Colonic mucosa (tissue), 4 donors: ENCODE measurements around the gene TNFRSF21. TPM values are rescaled to one million over a fixed set of nuclear protein-coding genes. Genes with fewer than 3 reads are reported as not detected.

Source experiments
- DNase-seq: peaks from one replicate; pipeline ENCODE4 v3.0.0-alpha.2; 2020
- H3K27ac ChIP-seq: fragments of 200-600 bp; one replicate; pipeline ENCODE4 v1.8.0; 2021
- H3K27me3 ChIP-seq: fragments of 200-600 bp; one replicate; pipeline ENCODE4 v1.8.0; 2021
- H3K36me3 ChIP-seq: fragments of 200-600 bp; one replicate; pipeline ENCODE4 v1.8.0; 2021
- H3K4me1 ChIP-seq: fragments of 200-600 bp; one replicate; pipeline ENCODE4 v1.8.0; 2021; ENCODE audit warnings: mild to moderate bottlenecking
- H3K4me3 ChIP-seq: fragments of 200-600 bp; one replicate; pipeline ENCODE4 v1.8.0; 2021
- H3K9ac ChIP-seq, 2 donors: one replicate each; pipeline ENCODE4 v1.7.0; 2013; ENCODE audit warnings: control low read depth in 2 of 2, low read depth in 2 of 2, low read length in 2 of 2
- H3K9me3 ChIP-seq: fragments of 200-600 bp; one replicate; pipeline ENCODE4 v1.8.0; 2021
- intact Hi-C: fragments of 100-400 bp; cut with DNase I; formaldehyde crosslinking; loops from one replicate; pipeline ENCODE4 v1.14.1; 2022
- total RNA-seq, 2 donors: library from RNA; stranded (reverse); fragmentation: NEBNext Ultra II Directional in 1 of 2; extraction: Animal tissue kit (Norgen Biotek cat#: 25700) in 1 of 2; gene quantifications; one replicate each; pipeline ENCODE4 v1.2.1, GENCODE V29; 2021
- TF ChIP-seq, protein P1 (sequence below): fragments of 200-600 bp; IDR thresholded peaks from one replicate; pipeline ENCODE4 v1.8.0; 2022; ENCODE audit warnings: antibody characterized with exemption, mild to moderate bottlenecking
- donor health status: healthy.
- donor health status: DM: no; HTN: no; CAD: no.
- donor health status: DM: no; HTN: no; CAD: no.

The TNFRSF21 gene
- total RNA-seq, 2 donors from 2014 or later, result 74.0 to 102 TPM

DNA sequence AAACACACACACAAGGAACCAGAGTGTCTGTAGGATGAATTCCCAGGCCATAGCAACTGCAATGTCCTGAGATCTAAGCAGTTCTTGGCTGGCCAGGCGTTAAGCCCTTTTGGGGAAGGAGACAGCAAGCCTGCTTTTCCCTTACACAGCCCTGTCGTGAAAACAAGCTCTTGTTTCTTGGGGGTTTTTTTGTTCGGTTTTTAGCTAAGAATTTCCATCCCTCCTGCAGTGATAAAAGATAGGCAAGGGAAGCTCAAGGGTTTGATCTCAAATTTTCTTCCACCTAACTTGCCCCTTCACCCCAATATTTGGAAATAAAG is 1.5 kb downstream of the TNFRSF21 start:
- H3K9me3 ChIP-seq, result no peaks in the 10 kb centered on the region
- H3K4me3 ChIP-seq, result peak overlapping the region; percentile 88
- peak overlapping the region; percentile 66 to 91 for H3K9ac ChIP-seq
- intact Hi-C loops, result loop anchor here (2.0 to 10.0 kb wide), 3 partner anchors 63 to 463 kb away; no protein-coding TSS in a partner anchor
- TF ChIP-seq, protein P1, sequence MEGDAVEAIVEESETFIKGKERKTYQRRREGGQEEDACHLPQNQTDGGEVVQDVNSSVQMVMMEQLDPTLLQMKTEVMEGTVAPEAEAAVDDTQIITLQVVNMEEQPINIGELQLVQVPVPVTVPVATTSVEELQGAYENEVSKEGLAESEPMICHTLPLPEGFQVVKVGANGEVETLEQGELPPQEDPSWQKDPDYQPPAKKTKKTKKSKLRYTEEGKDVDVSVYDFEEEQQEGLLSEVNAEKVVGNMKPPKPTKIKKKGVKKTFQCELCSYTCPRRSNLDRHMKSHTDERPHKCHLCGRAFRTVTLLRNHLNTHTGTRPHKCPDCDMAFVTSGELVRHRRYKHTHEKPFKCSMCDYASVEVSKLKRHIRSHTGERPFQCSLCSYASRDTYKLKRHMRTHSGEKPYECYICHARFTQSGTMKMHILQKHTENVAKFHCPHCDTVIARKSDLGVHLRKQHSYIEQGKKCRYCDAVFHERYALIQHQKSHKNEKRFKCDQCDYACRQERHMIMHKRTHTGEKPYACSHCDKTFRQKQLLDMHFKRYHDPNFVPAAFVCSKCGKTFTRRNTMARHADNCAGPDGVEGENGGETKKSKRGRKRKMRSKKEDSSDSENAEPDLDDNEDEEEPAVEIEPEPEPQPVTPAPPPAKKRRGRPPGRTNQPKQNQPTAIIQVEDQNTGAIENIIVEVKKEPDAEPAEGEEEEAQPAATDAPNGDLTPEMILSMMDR, result no peak
- no peak for DNase-seq
- no peaks in the 10 kb centered on the region for H3K36me3 ChIP-seq
- H3K27me3 ChIP-seq, result no peaks in the 10 kb centered on the region
- no peaks in the 10 kb centered on the region for H3K4me1 ChIP-seq
- H3K27ac ChIP-seq, result no peak overlapping the region

DNA sequence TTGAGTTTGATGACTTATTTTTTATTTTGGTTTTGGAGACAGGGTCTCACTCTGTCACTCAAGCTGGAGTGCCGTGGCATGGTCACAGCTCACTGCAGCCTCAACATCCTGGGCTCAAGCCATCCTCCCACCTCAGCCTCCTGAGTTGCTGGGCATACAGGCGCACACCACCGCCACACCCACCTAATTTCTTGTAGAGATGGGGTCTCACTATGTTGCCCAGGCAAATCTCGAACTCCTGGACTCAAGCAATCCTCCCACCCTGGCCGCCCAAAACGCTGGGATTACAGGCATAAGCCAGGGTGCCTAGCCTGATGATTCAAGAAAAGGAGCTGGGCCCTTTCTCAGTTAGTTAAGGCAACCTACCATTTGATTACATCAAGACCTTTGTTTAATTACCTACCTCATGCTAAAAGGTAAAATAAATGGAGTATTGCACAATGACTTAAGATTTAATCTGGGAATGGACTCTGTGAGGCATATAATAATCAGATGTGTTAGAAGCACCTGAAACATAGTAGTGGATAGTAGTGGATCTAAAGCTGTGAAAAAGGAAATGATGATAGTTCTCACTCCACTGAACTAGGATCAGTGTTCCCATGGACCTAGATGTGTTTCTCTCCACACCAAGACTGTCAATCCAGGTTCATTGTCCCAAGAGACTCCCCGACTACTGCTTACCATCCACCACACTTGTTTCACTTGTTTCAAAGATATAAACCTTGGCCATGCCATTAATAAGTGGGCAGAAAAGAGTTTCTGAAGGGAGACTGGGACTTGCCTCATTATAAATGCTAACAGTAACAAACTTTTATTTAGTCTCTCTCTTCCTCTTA is 2.1 kb downstream of the TNFRSF21 start:
- no peaks in the 10 kb centered on the region for H3K36me3 ChIP-seq
- H3K4me3 ChIP-seq, result peak overlapping the region; percentile 88
- no peak for DNase-seq
- TF ChIP-seq, protein P1, result no peak
- no peaks in the 10 kb centered on the region for H3K9me3 ChIP-seq
- H3K27ac ChIP-seq, result no peak overlapping the region
- peak overlapping the region; percentile 66 to 91 for H3K9ac ChIP-seq
- H3K27me3 ChIP-seq, result no peaks in the 10 kb centered on the region
- H3K4me1 ChIP-seq, result no peaks in the 10 kb centered on the region
- intact Hi-C loops, result loop anchor here (2.0 to 10.0 kb wide), 3 partner anchors 63 to 463 kb away; no protein-coding TSS in a partner anchor

DNA sequence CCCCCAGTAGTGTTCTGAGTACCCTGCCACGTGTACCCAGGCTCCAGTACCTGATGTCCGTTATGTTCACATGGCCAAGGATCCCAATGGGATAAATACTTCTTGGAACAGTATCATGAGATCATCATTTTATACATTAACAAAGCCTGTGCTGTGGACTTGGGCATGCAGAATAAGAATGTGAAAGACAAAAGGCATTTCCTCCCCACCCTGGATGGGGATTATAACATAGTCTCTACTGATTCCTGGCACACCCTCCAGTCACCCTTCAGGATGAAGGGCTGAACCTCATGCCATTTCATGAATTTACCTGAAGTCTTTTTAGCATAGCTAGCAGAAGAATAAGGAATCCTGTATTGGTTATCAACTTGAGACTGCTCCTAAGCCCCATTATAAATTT is 2.8 kb downstream of the TNFRSF21 start:
- Histone ChIP-seq H3K9me3 (no peaks in the 10 kb centered on the region), H3K36me3 (no peaks in the 10 kb centered on the region), H3K4me3 (no peak overlapping the region), H3K4me1 (no peaks in the 10 kb centered on the region), H3K9ac (no peak overlapping the region), H3K27ac (no peak overlapping the region), H3K27me3 (no peaks in the 10 kb centered on the region)
- no peak for DNase-seq
- TF ChIP-seq, protein P1, result no peak
- intact Hi-C loops, result loop anchor here (10.0 kb wide), 2 partner anchors 62 to 462 kb away; no protein-coding TSS in a partner anchor

DNA sequence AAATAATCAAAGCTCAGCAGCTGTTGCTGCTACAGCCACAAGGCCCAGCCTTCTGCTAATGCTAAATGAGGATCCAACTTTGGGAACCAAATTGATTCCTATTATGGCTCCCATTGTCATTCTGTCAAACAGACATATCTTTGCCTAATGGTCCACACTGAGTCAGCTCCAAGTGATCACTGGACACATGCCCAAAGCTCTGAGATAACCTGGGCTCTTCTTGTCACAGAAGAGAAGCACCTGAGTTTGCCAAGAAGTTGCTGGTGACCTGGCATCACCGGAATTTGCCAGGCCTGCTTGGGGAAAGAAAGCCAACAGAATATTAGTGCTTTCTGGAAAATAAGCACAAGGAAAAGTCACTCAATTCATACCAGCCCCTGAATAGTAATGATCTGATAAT is 5.8 kb downstream of the TNFRSF21 start:
- no peak for DNase-seq
- intact Hi-C loops, result loop anchor here (10.0 kb wide), 2 partner anchors 59 to 459 kb away; no protein-coding TSS in a partner anchor
- no peaks in the 10 kb centered on the region for H3K9me3 ChIP-seq
- H3K4me1 ChIP-seq, result no peaks in the 10 kb centered on the region
- TF ChIP-seq, protein P1, result no peak
- H3K36me3 ChIP-seq, result no peaks in the 10 kb centered on the region
- no peak overlapping the region for H3K27ac ChIP-seq
- H3K9ac ChIP-seq, result no peak overlapping the region
- no peak overlapping the region for H3K4me3 ChIP-seq
- no peaks in the 10 kb centered on the region for H3K27me3 ChIP-seq

DNA sequence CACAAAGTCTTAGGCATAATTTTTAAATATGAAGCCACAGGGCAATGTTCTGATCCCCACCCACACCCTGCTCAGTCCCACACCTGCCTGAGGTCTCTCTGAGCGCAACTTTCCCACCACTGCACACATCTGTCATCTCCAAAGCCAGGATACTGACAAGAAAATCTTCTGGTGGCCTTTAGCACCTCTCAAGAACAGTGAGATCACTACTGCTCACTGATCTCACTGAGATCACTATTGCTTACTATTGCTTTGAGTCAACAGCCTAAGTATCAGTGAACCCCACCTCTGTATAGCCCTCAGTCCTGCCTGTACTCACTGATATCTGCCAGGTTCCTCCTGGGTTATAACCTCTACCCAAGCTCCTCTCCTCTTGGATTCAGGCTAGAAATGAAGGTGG is 6.4 kb downstream of the TNFRSF21 start:
- TF ChIP-seq, protein P1, result no peak
- intact Hi-C loops, result loop anchor here (10.0 kb wide), 2 partner anchors 59 to 459 kb away; no protein-coding TSS in a partner anchor
- H3K4me1 ChIP-seq, result no peaks in the 10 kb centered on the region
- no peak overlapping the region for H3K4me3 ChIP-seq
- no peaks in the 10 kb centered on the region for H3K27me3 ChIP-seq
- H3K27ac ChIP-seq, result no peak overlapping the region
- H3K9me3 ChIP-seq, result no peaks in the 10 kb centered on the region
- no peak for DNase-seq
- no peaks in the 10 kb centered on the region for H3K36me3 ChIP-seq
- no peak overlapping the region for H3K9ac ChIP-seq
